Activated T-helper 2 cell treated with anti-CD3 and anti-CD28 coated beads, Interferon-gamma antibody, Interleukin-2, Interleukin-4, amounts not matched to agents 10 μg/mL and 5 μg/mL and 100 μg/mL, durations not matched to agents 14 hours and 24 hours and 36 hours (primary cell): ENCODE results near the gene KCNV2. TPM values are rescaled to one million over a fixed set of nuclear protein-coding genes. Genes with fewer than 3 reads are reported as not detected.
"Not testable (repeated sequence)": the region's sequence is repeated elsewhere in the genome, so short reads cannot be mapped to it uniquely, and the experiment has no call there.

Experiments
- DNase-seq: peaks from one replicate; pipeline ENCODE4 v3.0.0; 2021; ENCODE audit warnings: low spot score
- H3K27ac Mint-ChIP-seq: one replicate; pipeline ENCODE4 v1.8.0; 2021; ENCODE audit warnings: mixed read lengths
- H3K27me3 Mint-ChIP-seq: one replicate; pipeline ENCODE4 v1.8.0; 2021; ENCODE audit warnings: low read depth, mixed read lengths
- H3K36me3 Mint-ChIP-seq: one replicate; pipeline ENCODE4 v1.8.0; 2021; ENCODE audit warnings: low read depth, mixed read lengths
- H3K4me1 Mint-ChIP-seq: one replicate; pipeline ENCODE4 v1.8.0; 2021; ENCODE audit warnings: low read depth, mixed read lengths
- H3K4me3 Mint-ChIP-seq: one replicate; pipeline ENCODE4 v1.8.0; 2021; ENCODE audit warnings: low read depth, mild to moderate bottlenecking, moderate library complexity, mixed read lengths
- H3K9me3 Mint-ChIP-seq: one replicate; pipeline ENCODE4 v1.8.0; 2021; ENCODE audit warnings: mixed read lengths
- intact Hi-C: fragments of 100-400 bp; cut with micrococcal nuclease; formaldehyde crosslinking; loops from one replicate; pipeline ENCODE4 v1.15.1; 2023
- total RNA-seq: library from RNA; stranded (reverse); gene quantifications from 2 replicates; pipeline ENCODE4 v1.2.3, GENCODE V29; 2022

Gene KCNV2
- total RNA-seq, 1 donor from 2014 or later: not detected

- no peaks in the 10 kb centered on the region for H3K27me3 Mint-ChIP-seq
- no peaks in the 10 kb centered on the region for H3K9me3 Mint-ChIP-seq
- DNase-seq: no peak
- intact Hi-C loops: no loop called here
- no peaks in the 10 kb centered on the region for H3K36me3 Mint-ChIP-seq
- H3K27ac Mint-ChIP-seq: no peak overlapping the region
- no peaks in the 10 kb centered on the region for H3K4me1 Mint-ChIP-seq
- H3K4me3 Mint-ChIP-seq: no peak overlapping the region
These were observed 19.8 kb upstream of the KCNV2 start for GRCh38 chr9:2697492-2697891.

GRCh38 chr9:2700398-2700797 lies 16.9 kb upstream of the KCNV2 start:
- no peak for DNase-seq
- Mint-ChIP-seq H3K36me3 (no peaks in the 10 kb centered on the region), H3K27me3 (no peaks in the 10 kb centered on the region), H3K4me3 (no peak overlapping the region), H3K27ac (no peak overlapping the region), H3K4me1 (no peaks in the 10 kb centered on the region), H3K9me3 (no peaks in the 10 kb centered on the region)
- intact Hi-C loops: no loop called here

GRCh38 chr9:2700909-2701550 lies 16.3 kb upstream of the KCNV2 start:
- no peak overlapping the region for H3K4me3 Mint-ChIP-seq
- intact Hi-C loops: no loop called here
- DNase-seq: no peak
- H3K27me3 Mint-ChIP-seq: no peaks in the 10 kb centered on the region
- H3K4me1 Mint-ChIP-seq: no peaks in the 10 kb centered on the region
- H3K9me3 Mint-ChIP-seq: no peaks in the 10 kb centered on the region
- no peaks in the 10 kb centered on the region for H3K36me3 Mint-ChIP-seq
- H3K27ac Mint-ChIP-seq: no peak overlapping the region

- H3K27me3 Mint-ChIP-seq: no peaks in the 10 kb centered on the region
- H3K27ac Mint-ChIP-seq: no peak overlapping the region
- no peak for DNase-seq
- no peak overlapping the region for H3K4me3 Mint-ChIP-seq
- intact Hi-C loops: no loop called here
- no peaks in the 10 kb centered on the region for H3K9me3 Mint-ChIP-seq
- no peaks in the 10 kb centered on the region for H3K36me3 Mint-ChIP-seq
- H3K4me1 Mint-ChIP-seq: no peaks in the 10 kb centered on the region
These were observed 12.8 kb upstream of the KCNV2 start for GRCh38 chr9:2704504-2704903.

- not testable (repeated sequence) for H3K27me3 Mint-ChIP-seq, H3K4me1 Mint-ChIP-seq
These were observed 10.1 kb upstream of the KCNV2 start for GRCh38 chr9:2707256-2707655.

GRCh38 chr9:2709645-2710101 lies 7.6 kb upstream of the KCNV2 start:
- Mint-ChIP-seq H3K4me3 (no peak overlapping the region), H3K9me3 (no peaks in the 10 kb centered on the region), H3K27ac (no peak overlapping the region), H3K27me3 (no peaks in the 10 kb centered on the region), H3K36me3 (no peaks in the 10 kb centered on the region), H3K4me1 (no peaks in the 10 kb centered on the region)
- DNase-seq: no peak
- intact Hi-C loops: no loop called here

More at GRCh38 chr9:2707256-2707655, 10.1 kb upstream of the KCNV2 start:
- intact Hi-C loops, H3K9me3 Mint-ChIP-seq, H3K4me3 Mint-ChIP-seq, DNase-seq, H3K27ac Mint-ChIP-seq, H3K36me3 Mint-ChIP-seq: not testable (repeated sequence)

GRCh38 chr9:2711716-2712115 lies 5.6 kb upstream of the KCNV2 start:
- no peaks in the 10 kb centered on the region for H3K4me1 Mint-ChIP-seq

GRCh38 chr9:2718001-2718697 lies 839 bp downstream of the KCNV2 start:
- Mint-ChIP-seq H3K36me3 (peaks cover 6% of the 10 kb centered on the region), H3K27me3 (no peaks in the 10 kb centered on the region)

More at GRCh38 chr9:2711716-2712115, 5.6 kb upstream of the KCNV2 start:
- H3K27me3 Mint-ChIP-seq: no peaks in the 10 kb centered on the region
- no peaks in the 10 kb centered on the region for H3K9me3 Mint-ChIP-seq
- no peak for DNase-seq
- H3K36me3 Mint-ChIP-seq: no peaks in the 10 kb centered on the region
- no peak overlapping the region for H3K27ac Mint-ChIP-seq
- intact Hi-C loops: no loop called here
- no peak overlapping the region for H3K4me3 Mint-ChIP-seq

GRCh38 chr9:2718698-2719033 lies 1.4 kb downstream of the KCNV2 start:
- H3K9me3 Mint-ChIP-seq: no peaks in the 10 kb centered on the region
- no peak for DNase-seq
- H3K4me1 Mint-ChIP-seq: peaks cover 4% of the 10 kb centered on the region
- peaks cover 6% of the 10 kb centered on the region for H3K36me3 Mint-ChIP-seq
- intact Hi-C loops: no loop called here
- H3K27me3 Mint-ChIP-seq: no peaks in the 10 kb centered on the region
- no peak overlapping the region for H3K4me3 Mint-ChIP-seq
- H3K27ac Mint-ChIP-seq: no peak overlapping the region

More at GRCh38 chr9:2718001-2718697, 839 bp downstream of the KCNV2 start:
- no peak for DNase-seq
- intact Hi-C loops: no loop called here
- Mint-ChIP-seq H3K9me3 (no peaks in the 10 kb centered on the region), H3K4me3 (no peak overlapping the region), H3K4me1 (peaks cover 4% of the 10 kb centered on the region), H3K27ac (no peak overlapping the region)

- H3K27me3 Mint-ChIP-seq: no peaks in the 10 kb centered on the region
- peaks cover 4% of the 10 kb centered on the region for H3K4me1 Mint-ChIP-seq
- intact Hi-C loops: loop anchor here (5.0 to 10.0 kb wide), 4 partner anchors 63 to 845 kb away; no protein-coding TSS in a partner anchor
- no peaks in the 10 kb centered on the region for H3K9me3 Mint-ChIP-seq
- H3K27ac Mint-ChIP-seq: no peak overlapping the region
- H3K36me3 Mint-ChIP-seq: peaks cover 6% of the 10 kb centered on the region
- no peak overlapping the region for H3K4me3 Mint-ChIP-seq
- DNase-seq: no peak
These were observed 2.9 kb downstream of the KCNV2 start for GRCh38 chr9:2720179-2720654.

GRCh38 chr9:2722715-2723114 lies 5.4 kb downstream of the KCNV2 start:
- DNase-seq: no peak
- intact Hi-C loops: loop anchor here (5.0 to 10.0 kb wide), 4 partner anchors 65 to 848 kb away; no protein-coding TSS in a partner anchor
- H3K36me3 Mint-ChIP-seq: peaks cover 3% of the 10 kb centered on the region

GRCh38 chr9:2723376-2724065 lies 6.2 kb downstream of the KCNV2 start:
- H3K9me3 Mint-ChIP-seq: no peaks in the 10 kb centered on the region
- H3K4me1 Mint-ChIP-seq: peaks cover 9% of the 10 kb centered on the region
- intact Hi-C loops: loop anchor here (5.0 to 10.0 kb wide), 4 partner anchors 66 to 849 kb away; no protein-coding TSS in a partner anchor
- DNase-seq: no peak
- H3K27me3 Mint-ChIP-seq: no peaks in the 10 kb centered on the region
- H3K27ac Mint-ChIP-seq: no peak overlapping the region
- H3K4me3 Mint-ChIP-seq: no peak overlapping the region
- H3K36me3 Mint-ChIP-seq: peaks cover 2% of the 10 kb centered on the region

More at GRCh38 chr9:2722715-2723114, 5.4 kb downstream of the KCNV2 start:
- no peaks in the 10 kb centered on the region for H3K9me3 Mint-ChIP-seq
- no peak overlapping the region for H3K27ac Mint-ChIP-seq
- H3K4me1 Mint-ChIP-seq: peaks cover 4% of the 10 kb centered on the region
- H3K27me3 Mint-ChIP-seq: no peaks in the 10 kb centered on the region
- no peak overlapping the region for H3K4me3 Mint-ChIP-seq
